Stimulated activated CD4-positive, alpha-beta T cell treated with anti-CD3 and anti-CD28 coated beads, Interleukin-2, amount 100 ng/mL, for 48 hours (primary cell): ENCODE results near the gene AUTS2.

Experiments
- DNase-seq, 2 donors: peaks; one replicate each; pipeline ENCODE4 v3.0.0-alpha.2; 2020

The AUTS2 gene

GRCh38 chr7:69625238-69625637, 27.0 kb downstream of the AUTS2 start:
- no peak for DNase-seq

GRCh38 chr7:69625798-69626197, 27.5 kb downstream of the AUTS2 start:
- no peak for DNase-seq

GRCh38 chr7:69630292-69630691, 32.0 kb downstream of the AUTS2 start:
- no peak for DNase-seq

GRCh38 chr7:69631131-69631530, 32.9 kb downstream of the AUTS2 start:
- DNase-seq: no peak

GRCh38 chr7:69632280-69632679, 34.0 kb downstream of the AUTS2 start:
- DNase-seq: no peak

GRCh38 chr7:69633122-69633831, 35.0 kb downstream of the AUTS2 start:
- no peak for DNase-seq

GRCh38 chr7:69635555-69636185, 37.4 kb downstream of the AUTS2 start:
- DNase-seq: no peak

GRCh38 chr7:69638674-69639073, 40.4 kb downstream of the AUTS2 start:
- DNase-seq: no peak

GRCh38 chr7:69640216-69640615, 41.9 kb downstream of the AUTS2 start:
- no peak for DNase-seq

GRCh38 chr7:69640925-69641594, 42.8 kb downstream of the AUTS2 start:
- DNase-seq: no peak

- no peak for DNase-seq
Observed at GRCh38 chr7:69643265-69643664, 45.0 kb downstream of the AUTS2 start.

GRCh38 chr7:69643708-69644445, 45.6 kb downstream of the AUTS2 start:
- no peak for DNase-seq

GRCh38 chr7:69645683-69646082, 47.4 kb downstream of the AUTS2 start:
- DNase-seq: no peak

GRCh38 chr7:69651101-69651590, 52.9 kb downstream of the AUTS2 start:
- no peak for DNase-seq

- DNase-seq: no peak
Observed at GRCh38 chr7:69652947-69653701, 54.8 kb downstream of the AUTS2 start.

- DNase-seq: no peak
Observed at GRCh38 chr7:69653806-69654205, 55.5 kb downstream of the AUTS2 start.

GRCh38 chr7:69654381-69654780, 56.1 kb downstream of the AUTS2 start:
- no peak for DNase-seq

- no peak for DNase-seq
Observed at GRCh38 chr7:69654849-69655707, 56.8 kb downstream of the AUTS2 start.

GRCh38 chr7:69656077-69656476, 57.8 kb downstream of the AUTS2 start:
- no peak for DNase-seq

- DNase-seq: no peak
Observed at GRCh38 chr7:69656890-69657289, 58.6 kb downstream of the AUTS2 start.

GRCh38 chr7:69657331-69657730, 59.1 kb downstream of the AUTS2 start:
- DNase-seq: no peak

- DNase-seq: no peak
Observed at GRCh38 chr7:69657985-69658384, 59.7 kb downstream of the AUTS2 start.
